ENCODE measurements around the gene CD19. TPM values are rescaled to one million over a fixed set of nuclear protein-coding genes. Genes with fewer than 3 reads are reported as not detected.

CD19 gene
- total and polyA plus RNA-seq, 10 of the 15 experiments (the other 5 are each of a cell fraction or from before 2014, with no cell fraction given) = 1.2 to 125 (median 77.2) TPM

DNA sequence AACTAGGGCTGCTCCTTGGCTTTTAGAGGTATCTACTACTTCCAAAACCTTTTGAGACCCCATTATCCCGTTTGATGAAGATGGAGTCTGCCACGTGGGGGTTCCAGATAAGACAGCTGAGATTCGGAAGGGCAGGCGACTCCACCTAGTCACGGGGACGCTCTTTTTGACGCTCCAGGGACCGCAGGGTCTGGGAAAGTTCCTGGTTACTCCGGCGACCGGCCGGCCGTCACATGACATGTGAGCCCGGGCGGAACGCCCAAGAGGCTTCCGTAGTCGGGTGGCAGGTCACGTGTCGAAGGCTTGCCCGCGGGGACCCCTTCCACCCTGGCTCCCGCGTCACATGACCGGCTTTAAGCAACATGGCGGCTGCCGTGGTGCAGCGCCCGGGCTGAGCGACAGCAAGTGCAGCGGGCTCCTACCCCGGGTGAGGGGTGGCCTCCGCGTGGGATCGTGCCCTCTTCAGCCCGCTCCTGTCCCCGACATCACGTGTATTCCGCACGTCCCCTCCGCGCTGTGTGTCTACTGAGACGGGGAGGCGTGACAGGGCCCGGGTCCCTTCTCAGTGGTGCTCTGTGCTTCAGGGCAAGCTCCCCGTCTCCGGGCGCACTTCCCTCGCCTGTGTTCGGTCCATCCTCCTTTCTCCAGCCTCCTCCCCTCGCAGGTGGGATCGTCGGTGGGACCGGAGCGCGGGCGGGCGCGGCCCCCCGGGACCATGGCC, 42.8 kb downstream of the CD19 start, which contains the start of gene SPNS1 (continued):
- no peak for TF ChIP-seq ZBTB40 (IDR thresholded peaks at IDR 0.05; ENCODE audit: borderline replicate concordance)
- 0 out of 2 replicates have a peak, but pooled peaks have one; percentile 27 for TF ChIP-seq BCL11A (IDR thresholded peaks at IDR 0.05; ENCODE audit: low read depth, low read length)
- no peak for TF ChIP-seq POLR2AphosphoS2 (IDR thresholded peaks at IDR 0.05; ENCODE audit: low read depth, low read length)
- TF ChIP-seq, protein P1, sequence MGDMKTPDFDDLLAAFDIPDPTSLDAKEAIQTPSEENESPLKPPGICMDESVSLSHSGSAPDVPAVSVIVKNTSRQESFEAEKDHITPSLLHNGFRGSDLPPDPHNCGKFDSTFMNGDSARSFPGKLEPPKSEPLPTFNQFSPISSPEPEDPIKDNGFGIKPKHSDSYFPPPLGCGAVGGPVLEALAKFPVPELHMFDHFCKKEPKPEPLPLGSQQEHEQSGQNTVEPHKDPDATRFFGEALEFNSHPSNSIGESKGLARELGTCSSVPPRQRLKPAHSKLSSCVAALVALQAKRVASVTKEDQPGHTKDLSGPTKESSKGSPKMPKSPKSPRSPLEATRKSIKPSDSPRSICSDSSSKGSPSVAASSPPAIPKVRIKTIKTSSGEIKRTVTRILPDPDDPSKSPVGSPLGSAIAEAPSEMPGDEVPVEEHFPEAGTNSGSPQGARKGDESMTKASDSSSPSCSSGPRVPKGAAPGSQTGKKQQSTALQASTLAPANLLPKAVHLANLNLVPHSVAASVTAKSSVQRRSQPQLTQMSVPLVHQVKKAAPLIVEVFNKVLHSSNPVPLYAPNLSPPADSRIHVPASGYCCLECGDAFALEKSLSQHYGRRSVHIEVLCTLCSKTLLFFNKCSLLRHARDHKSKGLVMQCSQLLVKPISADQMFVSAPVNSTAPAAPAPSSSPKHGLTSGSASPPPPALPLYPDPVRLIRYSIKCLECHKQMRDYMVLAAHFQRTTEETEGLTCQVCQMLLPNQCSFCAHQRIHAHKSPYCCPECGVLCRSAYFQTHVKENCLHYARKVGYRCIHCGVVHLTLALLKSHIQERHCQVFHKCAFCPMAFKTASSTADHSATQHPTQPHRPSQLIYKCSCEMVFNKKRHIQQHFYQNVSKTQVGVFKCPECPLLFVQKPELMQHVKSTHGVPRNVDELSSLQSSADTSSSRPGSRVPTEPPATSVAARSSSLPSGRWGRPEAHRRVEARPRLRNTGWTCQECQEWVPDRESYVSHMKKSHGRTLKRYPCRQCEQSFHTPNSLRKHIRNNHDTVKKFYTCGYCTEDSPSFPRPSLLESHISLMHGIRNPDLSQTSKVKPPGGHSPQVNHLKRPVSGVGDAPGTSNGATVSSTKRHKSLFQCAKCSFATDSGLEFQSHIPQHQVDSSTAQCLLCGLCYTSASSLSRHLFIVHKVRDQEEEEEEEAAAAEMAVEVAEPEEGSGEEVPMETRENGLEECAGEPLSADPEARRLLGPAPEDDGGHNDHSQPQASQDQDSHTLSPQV (IDR thresholded peaks at IDR 0.05) = no peak
- peak; percentile 98 for TF ChIP-seq NKRF (conservative IDR thresholded peaks at IDR 0.05)
- 0 out of 2 replicates have a peak, but pooled peaks have one; percentile 37 for TF ChIP-seq SMAD5 (IDR thresholded peaks at IDR 0.05; ENCODE audit: low read depth)
- TF ChIP-seq MTA3 (IDR thresholded peaks at IDR 0.05; ENCODE audit: borderline replicate concordance, low read length) = no peak
- peak; percentile 66 for TF ChIP-seq TCF12 (IDR thresholded peaks at IDR 0.05; ENCODE audit: low read depth, low read length)
- TF ChIP-seq, protein P2, sequence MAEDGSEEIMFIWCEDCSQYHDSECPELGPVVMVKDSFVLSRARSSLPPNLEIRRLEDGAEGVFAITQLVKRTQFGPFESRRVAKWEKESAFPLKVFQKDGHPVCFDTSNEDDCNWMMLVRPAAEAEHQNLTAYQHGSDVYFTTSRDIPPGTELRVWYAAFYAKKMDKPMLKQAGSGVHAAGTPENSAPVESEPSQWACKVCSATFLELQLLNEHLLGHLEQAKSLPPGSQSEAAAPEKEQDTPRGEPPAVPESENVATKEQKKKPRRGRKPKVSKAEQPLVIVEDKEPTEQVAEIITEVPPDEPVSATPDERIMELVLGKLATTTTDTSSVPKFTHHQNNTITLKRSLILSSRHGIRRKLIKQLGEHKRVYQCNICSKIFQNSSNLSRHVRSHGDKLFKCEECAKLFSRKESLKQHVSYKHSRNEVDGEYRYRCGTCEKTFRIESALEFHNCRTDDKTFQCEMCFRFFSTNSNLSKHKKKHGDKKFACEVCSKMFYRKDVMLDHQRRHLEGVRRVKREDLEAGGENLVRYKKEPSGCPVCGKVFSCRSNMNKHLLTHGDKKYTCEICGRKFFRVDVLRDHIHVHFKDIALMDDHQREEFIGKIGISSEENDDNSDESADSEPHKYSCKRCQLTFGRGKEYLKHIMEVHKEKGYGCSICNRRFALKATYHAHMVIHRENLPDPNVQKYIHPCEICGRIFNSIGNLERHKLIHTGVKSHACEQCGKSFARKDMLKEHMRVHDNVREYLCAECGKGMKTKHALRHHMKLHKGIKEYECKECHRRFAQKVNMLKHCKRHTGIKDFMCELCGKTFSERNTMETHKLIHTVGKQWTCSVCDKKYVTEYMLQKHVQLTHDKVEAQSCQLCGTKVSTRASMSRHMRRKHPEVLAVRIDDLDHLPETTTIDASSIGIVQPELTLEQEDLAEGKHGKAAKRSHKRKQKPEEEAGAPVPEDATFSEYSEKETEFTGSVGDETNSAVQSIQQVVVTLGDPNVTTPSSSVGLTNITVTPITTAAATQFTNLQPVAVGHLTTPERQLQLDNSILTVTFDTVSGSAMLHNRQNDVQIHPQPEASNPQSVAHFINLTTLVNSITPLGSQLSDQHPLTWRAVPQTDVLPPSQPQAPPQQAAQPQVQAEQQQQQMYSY (CRISPR knock-in tag; IDR thresholded peaks at IDR 0.05) = no peak
- no peak for TF ChIP-seq EZH2 (IDR thresholded peaks at IDR 0.05; ENCODE audit: borderline replicate concordance, control insufficient read depth, low read depth, low read length)
- peak; percentile 75 for TF ChIP-seq SP1 (IDR thresholded peaks at IDR 0.05; ENCODE audit: low read depth, low read length)
- TF ChIP-seq MEF2B (IDR thresholded peaks at IDR 0.05; ENCODE audit: partially characterized antibody, poor library complexity, severe bottlenecking) = peak; percentile 86
- peak; percentile 97 for TF ChIP-seq MAX (IDR thresholded peaks at IDR 0.05; ENCODE audit: low read depth, low read length)

Data from GM12878 (cell line).